Hematopoietic multipotent progenitor cell treated with erythropoietin and hydrocortisone succinate and interleukin-3 and kit ligand, for 8 days (in vitro differentiated cells): ENCODE measurements around the gene C22orf39.

Experiments
- DNase-seq: peaks from one replicate; pipeline ENCODE4 v3.0.0-alpha.2; 2015

Gene C22orf39

DNA sequence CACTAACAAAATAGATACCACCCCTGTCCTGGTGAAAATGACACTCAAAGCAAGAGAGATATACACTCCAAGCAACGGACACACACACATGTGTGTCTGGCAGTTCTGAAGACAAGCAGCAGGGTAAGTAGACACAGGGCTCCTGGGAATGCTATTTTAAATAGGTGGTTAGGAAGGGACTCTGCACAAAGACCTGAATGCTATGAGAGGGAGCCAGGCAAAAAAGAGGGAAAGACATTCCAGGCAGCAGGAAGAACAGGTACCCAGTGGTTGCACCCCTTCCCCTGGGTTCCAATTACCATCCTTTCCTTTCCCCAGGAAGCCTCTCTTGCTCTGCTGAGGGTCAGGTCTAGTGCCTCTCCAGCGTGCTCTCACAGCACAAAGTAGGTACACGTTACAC is 28.5 kb upstream of the C22orf39 start:
- peak; percentile 3 for DNase-seq

DNA sequence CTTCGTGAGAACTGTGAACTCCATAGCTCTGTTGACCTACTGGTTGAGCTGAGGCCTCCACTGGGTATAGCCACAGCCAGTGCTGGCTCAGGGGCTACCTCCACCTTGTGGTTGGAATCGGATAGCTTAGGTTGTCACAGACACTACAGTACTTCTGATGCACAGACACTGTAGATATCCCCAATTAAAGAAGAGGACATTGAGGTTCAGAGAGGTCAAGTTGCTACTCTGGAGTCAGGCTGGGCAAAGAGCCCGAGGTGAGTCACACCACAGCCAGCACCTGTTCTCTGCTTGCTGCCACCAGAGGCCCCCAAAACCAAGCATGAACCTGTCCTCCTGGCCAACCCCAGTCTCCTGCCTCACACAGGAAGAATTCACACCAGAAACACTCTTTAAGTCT is 26.1 kb upstream of the C22orf39 start:
- DNase-seq, result no peak

DNA sequence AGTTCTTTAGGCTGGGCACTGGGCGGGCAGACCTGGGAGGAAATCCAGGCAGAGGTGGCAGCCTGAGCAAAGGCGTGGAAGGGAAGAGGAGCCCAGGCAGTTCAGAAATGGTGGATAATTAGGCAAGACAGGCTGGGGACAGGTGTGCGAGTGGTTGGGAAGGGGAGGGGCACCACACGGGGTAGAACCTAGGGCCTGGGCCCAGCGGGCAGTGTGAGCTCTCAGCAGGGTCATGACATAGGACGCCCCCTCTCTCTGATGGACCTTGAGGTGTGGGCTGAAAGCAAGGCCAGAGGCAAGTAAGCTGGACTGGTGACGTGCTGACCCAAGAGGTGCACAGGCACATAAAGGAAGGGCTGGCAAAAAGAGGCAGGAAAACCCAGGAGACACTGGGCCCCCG is 24.7 kb upstream of the C22orf39 start:
- no peak for DNase-seq

DNA sequence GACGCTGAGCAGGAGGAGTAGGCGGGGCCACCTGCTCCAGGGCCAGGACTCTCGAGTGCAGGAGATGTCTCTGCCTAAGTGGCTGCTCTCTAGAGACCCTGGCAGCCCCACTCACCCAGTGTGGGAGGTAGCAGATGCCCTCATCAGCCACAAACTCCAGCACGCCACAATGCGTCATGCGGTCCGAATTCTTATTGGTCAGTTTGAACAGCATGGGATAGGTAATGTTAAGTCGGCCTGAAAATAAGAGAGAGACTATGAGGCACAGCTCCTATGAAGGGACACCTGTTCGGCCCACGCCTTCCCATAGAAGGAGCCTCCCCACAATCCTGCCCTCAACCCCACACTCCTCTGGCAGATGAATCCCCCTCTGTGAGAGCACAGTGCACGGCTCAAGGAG is 24.1 kb upstream of the C22orf39 start:
- DNase-seq, result no peak

DNA sequence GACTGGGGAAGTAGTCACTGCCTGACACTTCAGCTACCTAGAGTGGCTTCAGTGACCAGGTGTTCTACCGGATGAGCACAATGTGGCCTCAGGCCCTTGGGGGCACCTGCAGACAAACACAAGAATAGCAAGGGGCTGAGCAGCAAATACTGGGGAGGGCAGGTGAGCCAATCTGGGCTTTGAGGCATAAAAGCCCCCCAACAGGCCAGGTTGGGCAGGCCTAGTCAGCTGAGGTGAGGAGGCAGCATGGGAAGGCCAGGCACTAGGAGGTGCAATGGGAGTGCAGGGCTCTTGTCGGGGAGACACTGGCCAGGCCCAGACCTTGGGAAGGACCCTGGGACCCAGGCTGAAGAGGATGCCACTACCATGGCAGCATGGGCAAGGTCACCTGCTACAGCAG is 22.5 kb upstream of the C22orf39 start:
- no peak for DNase-seq

DNA sequence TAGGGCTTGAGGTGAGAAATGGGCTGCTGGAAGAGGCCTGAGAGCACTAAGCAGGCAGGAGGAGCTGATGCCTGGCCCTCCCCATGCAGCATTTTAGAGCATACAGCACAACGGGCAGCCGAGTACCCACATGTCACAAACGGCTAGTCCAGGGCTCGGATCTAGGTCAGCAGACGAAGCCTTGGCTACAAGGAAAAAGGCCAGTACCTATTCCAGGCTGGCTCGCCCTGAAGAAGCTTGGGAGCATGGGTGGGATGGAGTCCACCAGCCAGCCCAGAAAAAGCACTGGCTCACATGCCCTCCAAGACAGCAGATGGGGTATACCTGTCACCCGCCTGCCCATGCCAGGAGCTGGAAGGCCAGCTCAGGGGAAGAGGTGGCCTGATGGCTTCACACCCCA is 21.9 kb upstream of the C22orf39 start:
- no peak for DNase-seq

DNA sequence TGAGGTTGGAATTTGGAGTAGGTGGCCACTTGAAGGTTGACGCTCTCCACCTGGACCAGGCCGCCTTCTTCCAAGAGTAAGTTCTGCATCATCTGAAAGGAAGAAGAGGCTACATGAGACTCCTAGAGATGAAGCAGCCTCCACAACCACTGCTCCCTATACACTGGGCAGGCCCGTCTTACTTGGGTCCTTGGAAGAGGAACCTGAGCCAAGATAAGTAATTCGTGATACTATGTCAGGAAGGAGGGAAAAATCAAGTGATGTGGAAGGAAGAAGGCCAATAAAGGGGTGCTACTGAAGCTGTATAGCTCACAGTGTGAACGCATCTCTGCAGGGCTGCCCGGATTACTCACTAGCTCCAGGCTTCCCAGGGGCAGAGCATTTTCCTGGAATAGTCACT is 20.4 kb upstream of the C22orf39 start:
- no peak for DNase-seq

DNA sequence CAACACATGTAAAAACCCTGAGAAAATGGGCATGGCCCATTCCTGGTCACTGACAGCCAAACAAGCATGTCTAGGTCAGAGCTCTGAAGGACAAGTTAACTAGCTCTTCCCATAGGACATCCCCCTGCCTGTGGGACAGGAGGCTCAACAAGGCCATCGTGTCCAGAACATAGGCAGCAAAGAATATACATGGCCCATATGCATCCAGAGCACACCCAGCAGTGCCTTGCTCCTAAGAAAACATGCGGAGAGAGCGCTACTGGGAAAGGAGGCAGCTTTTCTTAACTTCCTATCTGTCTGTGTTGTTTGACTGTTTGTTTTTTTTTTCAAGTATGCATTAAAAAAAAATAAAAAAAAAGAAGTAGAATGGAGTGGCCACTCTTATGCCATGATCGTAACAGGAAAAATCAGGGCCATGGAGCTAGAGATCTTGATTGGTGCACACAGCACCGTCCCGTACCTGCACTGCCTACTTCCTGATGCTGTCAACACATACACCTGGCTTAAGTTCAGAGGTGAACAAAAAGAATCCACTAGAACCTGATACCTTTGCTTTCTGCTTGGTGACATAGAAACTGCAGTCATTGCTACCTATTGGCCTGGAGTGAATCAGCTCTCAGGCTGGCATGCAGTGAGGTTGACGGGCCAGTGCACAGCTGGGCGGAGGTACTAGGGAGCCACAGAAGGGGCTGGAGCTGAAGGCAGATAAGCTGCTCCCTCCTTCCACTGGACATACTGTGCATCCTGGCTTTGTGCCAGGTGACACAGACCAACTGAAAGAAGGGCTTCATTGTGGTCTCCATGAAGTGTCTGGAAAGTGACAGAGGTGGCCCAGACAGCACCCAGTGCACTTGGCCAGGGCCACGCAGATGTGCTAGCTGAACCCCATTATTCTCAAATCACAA is 19.6 kb upstream of the C22orf39 start:
- peak; percentile 35 for DNase-seq

DNA sequence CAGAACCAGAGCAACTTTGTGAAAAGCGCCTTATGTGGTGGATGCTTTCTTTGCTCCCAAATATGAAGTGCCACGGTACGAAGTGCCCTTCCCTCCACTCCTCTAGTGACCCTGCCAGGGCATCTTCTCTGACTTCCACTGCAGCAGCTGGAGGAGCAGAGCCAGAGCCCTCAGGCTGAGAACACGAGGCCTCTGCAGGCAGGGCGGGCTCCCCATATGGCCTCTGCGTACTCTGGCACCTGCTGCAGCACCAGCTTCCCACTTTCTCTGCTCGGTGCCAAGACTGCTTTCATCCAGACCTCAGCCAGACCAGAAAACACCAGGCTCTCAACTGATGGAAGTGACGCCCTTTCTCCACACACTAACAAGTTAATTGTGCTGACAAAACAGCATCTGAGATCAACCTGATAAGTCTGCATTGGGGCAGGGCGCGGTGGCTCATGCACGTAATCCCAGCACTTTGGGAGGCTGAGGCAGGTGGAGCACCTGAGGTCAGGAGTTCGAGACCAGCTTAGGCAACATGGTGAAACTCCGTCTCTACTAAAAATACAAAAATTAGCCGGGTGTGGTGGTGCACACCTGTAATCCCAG is 18.7 kb upstream of the C22orf39 start:
- no peak for DNase-seq

DNA sequence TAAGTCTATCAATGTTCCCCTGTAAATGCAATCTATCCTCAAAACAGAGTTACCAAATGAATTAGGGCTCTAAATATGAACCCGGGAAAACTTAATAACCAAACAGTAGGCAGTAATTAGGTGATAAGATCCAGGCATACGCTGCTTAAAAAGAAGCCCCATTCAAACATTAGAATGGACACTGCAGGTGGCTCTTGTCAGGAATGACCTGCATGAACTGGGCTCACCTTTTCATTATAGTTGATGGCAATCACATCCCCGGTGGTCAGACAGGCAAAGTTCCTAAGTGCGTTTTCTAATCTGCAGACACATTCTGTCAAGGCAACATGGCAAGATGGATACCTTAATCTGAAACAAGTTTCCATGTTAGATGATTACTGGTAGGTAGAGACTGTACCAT is 17.5 kb upstream of the C22orf39 start:
- DNase-seq, result no peak

DNA sequence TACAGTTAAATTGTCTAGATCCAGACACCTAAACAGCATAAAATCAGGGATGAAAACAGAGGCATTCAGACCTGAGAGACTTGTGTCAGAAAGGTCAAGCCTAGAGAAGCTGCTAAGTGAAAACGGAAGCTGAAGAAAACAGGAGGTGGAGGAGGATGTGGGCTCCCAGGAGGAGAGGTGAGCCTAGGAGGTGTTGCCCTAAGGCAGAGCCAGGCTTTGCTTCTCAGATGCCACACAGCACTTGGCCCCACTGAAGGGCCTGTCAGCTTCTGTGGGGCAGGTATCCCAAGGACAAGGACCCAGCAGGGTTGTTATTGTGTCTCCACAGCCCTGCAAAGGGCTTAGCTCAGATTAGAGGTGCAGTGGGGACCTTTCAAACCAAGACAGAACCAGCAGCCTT is 17.0 kb upstream of the C22orf39 start:
- no peak for DNase-seq

DNA sequence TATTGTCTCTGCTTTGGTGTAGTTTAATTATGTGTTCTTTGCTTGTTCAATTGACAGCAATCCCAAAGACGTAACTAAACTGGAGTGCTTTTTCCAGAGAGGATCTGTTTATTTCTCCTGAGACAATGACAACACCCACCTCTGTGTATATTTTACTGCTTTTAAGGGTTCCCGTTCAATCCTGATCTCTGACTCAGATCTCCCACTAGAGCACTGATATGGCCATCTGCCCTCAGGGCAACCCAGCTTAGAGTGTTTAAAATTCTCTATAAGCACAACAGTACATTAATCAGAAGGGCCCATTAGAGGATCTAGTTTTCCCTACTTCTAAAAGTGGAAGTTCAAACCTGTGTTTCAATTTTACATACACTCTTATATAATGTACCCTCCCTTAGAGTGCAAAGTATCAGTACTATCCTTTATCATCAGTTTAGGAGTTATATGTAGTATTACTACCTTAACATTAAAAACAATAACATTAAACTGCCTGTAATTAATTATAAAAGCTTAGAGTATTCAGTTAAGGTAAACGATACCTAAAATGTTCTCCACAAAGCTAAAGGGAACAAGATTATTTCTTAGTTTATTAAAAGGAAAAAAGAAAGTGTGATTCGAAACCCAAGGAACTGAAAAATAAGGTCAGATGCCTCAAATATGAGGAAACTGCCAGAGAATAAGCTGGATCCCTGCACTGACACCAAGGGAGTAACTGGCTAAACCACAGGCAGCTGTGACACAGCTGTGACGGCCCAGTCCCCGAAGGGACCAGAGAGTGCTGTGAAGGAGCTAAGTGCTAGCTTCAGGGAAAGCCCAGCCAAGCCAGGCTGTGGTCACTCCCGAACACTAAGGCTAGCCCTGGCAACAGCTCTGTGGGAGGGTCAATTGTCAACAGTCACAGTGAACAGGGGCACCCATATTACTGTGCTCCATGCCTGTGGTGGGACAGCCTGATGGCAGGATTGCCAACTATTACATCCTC is 16.3 kb upstream of the C22orf39 start:
- DNase-seq, result no peak

DNA sequence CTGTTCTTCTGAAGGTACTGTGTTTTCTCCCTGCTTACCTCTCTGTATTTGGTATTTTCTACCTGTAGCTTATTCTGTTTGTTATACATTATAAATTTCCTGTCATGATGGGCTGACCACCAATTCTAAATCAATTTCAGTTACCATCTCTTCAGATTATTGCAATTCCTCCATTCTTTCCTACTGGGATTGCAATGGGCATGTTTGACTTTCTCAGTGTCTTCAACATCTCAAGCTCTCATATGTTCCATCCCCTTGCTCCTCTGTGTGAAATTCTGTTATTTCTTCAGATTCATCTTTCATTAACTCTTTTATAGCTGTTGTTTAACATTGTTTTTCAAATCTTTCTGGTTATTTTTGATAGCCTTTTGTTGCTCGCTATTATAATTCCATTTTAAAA is 15.5 kb upstream of the C22orf39 start:
- no peak for DNase-seq

DNA sequence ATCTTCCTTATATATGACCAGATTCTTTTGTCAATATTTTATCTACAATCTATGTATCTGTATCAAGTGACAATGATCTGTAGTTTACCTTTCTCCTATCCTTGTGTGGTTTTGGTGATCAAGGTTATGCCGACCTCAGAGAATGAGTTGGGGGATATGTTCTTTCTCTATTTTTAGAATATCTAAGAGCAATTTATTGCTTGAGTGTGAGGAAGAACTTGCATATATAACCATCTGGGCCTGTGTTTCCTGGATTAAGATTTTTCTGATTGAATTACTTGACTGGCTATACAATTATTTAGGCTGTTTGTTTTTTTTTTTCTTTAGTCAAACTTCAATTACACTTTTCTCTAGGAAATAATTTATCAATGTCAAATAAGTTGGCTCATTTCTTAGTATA is 14.0 kb upstream of the C22orf39 start:
- no peak for DNase-seq

DNA sequence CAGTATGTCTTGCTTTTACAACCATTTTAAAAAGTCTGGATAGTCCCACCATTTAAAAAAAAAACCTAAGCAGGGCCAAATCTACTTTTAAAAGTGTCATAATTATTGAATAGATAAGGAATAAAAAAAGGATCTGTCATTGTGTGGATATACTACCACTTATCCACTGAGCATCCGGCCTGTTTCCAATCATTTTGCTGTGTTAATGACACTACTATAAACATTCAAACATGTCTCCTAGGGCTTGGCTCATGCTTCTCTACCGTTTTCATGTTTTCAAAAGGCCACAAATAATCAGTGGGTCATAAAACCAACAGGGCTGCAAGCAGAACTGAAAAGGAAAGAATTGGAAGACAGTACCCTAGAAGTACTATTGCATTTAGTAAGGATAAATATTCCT is 12.5 kb upstream of the C22orf39 start:
- no peak for DNase-seq

DNA sequence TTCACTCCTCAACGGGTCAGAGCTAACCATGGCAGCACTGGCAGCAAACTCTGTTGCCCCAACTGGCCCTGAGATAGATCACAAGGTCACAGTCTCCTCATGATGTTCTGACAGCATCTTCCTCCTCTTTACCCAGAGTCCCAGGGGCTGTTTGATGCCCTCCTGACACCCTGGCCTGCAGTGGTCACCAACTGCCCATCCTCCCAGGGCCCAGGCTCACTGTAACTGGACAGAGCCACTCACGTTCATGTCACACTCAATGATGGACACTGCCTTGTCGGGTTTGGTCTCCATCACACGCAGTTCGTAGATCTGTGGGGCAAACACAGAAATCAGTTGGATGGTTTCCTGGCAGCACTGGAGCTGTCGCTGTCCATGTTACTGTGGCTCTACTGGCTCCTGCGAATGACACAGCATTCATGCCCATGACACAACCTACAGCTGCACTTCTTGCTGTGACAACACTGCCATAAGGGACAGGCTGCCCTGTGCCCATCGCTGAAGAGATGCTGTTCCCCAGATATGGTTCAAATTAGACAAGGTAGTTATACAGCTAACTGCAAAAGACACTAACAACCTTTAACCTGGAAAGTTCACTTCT is 10.4 kb upstream of the C22orf39 start:
- DNase-seq, result no peak

DNA sequence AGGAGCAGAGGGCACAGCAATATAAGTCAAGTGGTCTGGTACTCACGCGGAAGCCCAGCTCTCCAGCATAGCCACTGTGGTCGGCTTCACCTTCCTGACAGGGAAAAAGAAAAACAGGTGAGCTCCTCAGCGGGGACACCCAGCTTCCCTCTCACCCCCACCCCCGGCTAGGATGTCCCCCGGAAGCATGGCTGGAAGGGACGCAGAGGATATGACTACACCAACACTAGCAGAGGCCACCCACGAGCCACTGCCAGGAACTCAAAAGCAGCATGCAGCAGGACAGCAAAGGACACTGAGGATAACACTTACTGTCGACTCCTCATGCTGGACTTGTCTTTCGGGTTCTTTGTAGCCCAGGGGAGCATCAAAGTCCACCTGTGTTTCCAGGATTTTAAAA is 9.0 kb upstream of the C22orf39 start:
- no peak for DNase-seq

DNA sequence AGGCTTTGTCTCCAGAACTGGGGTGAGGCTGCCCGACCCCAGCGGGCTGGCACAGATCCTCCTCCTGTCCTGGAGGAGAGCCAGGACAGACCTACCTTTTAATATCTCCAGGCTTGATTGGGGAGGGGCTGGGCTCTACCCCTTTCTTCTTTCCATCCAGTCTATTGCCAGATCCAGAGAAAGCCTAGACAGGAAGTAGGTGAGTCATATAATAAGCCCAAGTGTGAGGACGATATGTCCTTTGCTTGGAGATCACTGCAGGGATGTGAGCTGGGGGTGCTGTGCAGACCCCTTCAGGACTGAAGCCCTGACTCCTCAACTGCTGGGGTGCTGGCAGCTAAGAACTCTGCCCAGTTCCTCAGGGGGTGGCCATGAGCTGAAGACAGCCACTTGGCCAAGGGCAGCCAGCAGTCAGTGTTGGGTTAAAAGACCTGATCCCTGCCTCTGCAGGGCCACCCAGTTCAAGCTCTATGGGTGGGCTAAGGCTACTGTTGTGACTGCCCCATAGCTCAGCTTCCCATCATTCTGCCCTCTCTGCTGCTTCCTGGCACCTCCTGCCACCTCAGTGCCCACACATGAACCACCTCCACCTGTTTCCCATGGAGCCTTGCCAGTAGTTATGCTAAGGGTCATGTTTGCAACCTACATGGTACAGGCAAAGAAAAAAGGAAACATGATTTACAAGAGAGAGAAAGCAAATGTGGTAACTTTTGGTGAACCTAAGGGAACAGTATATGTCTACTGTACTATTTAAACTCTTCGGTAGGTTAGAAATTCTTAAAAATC is 8.3 kb upstream of the C22orf39 start:
- DNase-seq, result no peak

DNA sequence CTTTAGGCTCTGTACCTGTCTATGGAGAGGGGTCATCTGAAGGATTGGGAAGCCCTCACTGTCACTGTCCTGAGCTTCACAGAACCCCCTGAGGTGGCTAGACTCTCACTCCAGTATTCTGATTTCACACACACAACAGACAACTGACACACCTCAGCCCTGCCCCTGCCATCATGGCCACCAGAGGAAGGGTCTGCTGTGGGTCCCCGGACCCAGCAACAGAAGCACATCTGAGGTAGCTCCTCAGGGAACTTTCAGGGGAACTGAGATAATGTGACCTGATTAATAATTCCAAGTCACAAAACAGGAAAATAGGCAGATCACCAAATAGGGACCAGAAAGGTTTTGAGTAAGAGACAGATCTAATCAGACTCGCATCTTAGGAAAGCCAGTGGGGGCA is 7.5 kb upstream of the C22orf39 start:
- no peak for DNase-seq

DNA sequence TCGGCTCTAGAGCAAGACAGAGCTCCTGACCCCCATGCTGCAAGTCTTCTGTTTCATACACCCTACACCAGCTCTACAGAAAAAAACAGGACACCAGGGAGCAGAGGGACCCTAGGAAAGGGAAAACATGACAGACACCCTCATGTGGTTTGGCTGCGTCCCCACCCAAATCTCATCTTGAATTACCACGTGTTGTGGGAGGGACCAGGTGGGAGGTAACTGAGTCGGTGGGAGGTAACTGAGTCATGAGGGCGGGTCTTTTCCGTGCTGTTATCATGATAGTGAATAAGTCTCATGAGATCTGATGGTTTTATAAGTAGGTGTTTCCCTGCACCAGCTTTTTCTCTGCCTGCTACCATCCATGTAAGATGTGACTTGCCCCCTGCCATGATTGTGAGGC is 6.6 kb upstream of the C22orf39 start:
- DNase-seq, result peak; percentile 20

DNA sequence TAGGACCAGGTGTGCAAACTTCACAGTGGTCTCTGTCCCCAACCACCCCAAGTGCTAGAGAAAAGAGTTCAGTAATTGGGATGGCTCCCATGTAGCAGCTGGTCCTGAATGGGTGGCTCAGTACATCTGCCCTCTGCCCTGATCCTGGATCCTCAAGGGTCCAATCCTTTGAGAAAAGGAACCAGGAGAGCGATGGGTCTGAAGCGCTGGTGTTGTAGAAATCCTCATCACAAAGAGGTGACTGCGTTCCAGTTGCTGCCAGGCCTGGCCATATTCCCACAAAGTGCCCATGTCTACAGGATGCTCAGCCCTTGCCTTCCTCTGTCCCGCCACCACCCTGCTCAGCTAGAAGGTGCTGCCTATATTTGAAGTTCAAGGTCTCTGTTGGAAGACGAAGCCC is 6.2 kb upstream of the C22orf39 start:
- DNase-seq, result no peak

DNA sequence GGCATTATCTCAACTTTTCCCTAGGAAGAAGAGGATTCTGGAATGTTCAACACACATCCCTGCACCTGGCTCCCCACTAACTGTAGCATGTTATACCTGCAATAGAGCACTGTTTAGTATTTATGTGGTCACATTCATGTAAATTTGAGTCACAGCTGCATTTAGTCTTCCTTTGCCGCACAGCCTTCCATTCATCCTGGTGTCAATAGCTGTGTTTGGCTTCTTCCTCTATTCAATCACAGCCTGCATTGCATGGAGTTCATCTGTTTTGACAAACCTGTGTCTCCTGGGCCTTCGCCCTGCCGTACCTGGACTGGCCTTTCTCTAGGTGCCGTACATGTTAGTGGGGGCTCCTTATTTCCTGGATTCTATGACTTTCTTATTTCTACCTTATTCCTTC is 4.1 kb upstream of the C22orf39 start:
- no peak for DNase-seq
